Retina (tissue), 1 donor: ENCODE results near the gene REPS2.
"Not testable (repeated sequence)": the region's sequence is repeated elsewhere in the genome, so short reads cannot be mapped to it uniquely, and the experiment has no call there.

Source experiments
- DNase-seq: peaks from one replicate; pipeline ENCODE4 v3.0.0-alpha.2; 2016

The REPS2 gene

GRCh38 chrX:16964976-16965375, 18.5 kb downstream of the REPS2 start:
- not testable (repeated sequence) for DNase-seq

DNA sequence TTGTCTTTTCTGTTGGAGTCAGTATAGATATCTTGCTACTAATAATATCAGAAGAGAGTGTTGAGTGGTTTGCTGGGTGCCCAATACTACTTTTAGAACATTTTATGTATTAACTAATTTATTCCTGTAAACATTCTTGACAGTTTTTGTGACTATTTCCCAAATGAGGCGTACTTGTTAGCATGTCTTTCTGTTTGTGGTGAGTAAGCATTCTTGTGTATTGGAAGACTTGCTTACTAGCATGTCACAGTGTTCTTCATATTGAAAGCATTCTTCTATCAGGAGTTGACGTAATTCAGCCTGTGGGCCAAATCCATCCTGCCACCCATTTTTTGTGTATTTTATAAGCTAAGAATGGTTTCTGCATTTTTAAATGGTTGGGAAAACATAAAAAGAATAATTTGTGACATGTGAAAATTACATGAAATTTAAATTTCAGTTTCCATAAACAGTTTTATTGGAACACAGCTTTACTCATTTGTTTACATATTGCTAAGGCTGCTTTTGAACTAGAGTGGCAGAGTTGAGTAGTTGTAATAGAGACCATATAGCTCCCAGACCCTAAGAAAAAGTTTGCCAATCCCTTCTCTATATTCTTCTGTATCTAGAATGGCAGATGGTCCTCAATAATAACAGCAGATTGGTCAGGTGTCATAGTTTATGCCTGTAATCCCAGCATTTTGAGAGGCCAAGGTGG, 20.4 kb downstream of the REPS2 start:
- no peak for DNase-seq

GRCh38 chrX:16968753-16969152, 22.3 kb downstream of the REPS2 start:
- DNase-seq: not testable (repeated sequence)

DNA sequence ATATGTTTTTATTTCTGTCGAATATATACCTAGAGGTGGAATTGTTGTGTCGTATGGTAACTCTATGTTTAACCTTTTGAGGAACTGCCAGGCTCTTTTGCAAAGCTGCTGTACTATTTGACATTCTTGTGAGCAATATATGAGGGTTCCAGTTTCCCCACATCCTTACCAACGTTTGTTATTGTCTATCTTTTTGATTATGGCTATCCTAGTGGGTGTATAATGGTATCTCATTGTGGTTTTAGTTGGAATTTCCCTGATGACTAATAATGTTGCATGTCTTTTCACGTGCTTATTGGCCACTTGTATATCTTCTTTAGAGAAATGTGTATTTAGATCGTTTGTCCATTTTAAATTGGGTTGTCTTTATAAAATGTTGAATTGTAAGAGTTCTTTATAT, 24.5 kb downstream of the REPS2 start:
- no peak for DNase-seq

GRCh38 chrX:16971694-16972093, 25.2 kb downstream of the REPS2 start:
- no peak for DNase-seq

DNA sequence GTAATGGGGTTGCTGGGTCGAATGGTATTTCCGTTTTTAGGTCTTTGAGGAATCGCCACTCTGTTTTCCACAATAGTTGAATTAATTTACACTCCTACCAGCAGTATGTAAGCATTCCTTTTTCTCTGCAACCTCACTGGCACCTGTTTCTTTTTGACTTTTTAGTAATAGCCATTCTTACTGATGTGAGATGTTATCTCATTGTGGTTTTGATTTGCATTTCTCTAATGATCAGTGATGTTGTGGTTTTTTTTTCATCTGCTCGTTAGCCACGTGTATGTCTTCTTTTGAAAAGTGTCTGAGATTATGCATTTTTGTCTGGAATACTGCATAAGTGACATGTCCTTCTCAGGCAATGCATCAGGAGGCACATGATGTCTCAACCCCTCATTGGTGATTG, 28.8 kb downstream of the REPS2 start:
- no peak for DNase-seq

GRCh38 chrX:16977771-16978170, 31.3 kb downstream of the REPS2 start:
- no peak for DNase-seq

DNA sequence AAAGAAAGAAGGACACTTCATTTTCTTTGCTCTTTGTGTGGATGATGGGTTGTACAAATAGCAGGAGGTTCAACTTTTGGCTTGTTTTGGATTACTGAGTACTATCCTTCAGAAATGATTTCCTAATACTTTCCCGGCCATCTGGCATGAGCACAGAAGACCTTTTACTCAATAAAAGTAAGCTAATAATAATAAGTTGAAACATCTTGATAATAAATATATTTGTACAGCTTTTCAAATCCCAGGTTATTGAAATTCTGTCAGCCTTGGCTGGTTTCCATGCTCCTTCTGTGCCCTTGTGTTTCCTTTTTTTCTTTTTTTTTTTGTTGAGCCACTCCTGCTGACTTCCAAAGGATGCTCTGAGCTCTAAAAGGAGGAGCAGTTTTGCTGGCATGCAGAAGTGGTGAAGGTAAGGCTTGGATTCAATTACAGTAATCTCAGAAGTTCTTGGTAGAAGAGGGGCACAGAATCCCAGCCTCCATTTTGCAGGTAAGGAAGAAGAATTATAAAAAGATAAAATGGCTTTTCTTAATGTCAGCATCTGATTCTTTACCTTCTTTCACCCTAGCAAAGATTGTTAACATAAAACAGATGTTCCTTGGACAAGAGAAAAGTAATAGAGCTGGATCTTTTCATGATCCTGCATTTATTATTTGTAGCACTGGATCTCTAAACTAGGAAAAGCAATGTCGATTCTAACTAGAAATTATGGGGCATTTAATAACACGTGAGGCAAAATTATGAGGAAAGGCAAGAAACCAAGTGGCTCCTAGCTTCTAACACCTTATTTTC, 31.9 kb downstream of the REPS2 start:
- DNase-seq: no peak

DNA sequence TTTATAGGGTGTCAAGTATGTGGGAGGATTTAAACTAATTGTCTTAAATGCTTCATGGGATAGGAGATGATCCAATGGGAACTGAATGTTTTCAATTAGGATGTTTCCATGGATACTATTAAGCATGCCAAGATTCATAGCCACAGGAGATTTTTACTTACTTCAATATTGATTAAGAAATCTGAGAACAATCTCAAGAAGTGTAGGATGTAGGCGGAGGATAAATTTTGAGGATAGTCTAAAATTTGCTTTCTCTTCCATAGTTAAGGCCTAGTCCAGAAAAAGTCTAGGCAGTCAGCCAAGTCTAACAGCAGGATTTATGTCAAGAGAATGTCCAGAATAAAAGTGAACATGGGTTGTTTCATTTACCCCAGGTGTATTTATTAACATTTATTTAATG, 32.8 kb downstream of the REPS2 start:
- DNase-seq: no peak

DNA sequence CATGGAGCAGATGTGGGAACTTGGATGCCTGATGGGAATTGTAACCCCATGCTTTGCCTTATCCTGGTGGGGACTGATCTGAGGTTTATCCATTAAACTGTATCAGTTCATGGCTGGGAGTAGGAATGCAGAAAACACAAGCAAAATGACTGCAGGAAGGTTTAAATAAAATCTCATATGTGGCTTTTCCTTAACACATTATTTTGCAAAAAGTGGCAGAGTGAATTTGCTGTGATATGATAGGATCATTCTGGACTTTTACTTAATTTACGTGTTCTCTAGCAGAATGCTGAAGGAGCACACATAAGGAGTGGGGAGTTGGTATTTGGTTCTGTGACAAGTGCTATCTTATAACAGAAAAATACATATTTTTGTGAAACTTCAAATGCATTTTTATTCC, 34.8 kb downstream of the REPS2 start:
- DNase-seq: no peak

GRCh38 chrX:16981980-16982379, 35.5 kb downstream of the REPS2 start:
- no peak for DNase-seq

DNA sequence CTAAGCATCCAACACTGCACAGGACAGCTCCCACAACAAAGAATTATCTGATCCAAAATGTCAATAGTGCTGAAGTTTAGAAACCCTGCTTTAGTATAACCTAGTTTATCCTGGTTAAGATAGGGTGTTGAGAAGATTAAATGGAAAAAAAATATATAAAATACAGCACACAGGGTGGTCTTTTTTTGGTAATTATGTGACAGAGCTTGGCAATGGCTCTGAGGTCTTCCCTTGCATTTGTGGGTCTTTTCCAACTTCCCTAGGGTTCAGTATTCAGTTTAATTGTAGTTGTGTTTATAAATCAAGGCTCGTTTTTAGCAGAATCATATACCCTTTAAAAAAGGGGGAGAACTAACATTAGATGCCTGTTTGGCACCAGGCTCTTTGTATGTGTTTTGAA, 36.6 kb downstream of the REPS2 start:
- DNase-seq: no peak

- no peak for DNase-seq
Measured at GRCh38 chrX:16985286-16985685, 38.8 kb downstream of the REPS2 start.

GRCh38 chrX:16986169-16986568, 39.7 kb downstream of the REPS2 start:
- no peak for DNase-seq

DNA sequence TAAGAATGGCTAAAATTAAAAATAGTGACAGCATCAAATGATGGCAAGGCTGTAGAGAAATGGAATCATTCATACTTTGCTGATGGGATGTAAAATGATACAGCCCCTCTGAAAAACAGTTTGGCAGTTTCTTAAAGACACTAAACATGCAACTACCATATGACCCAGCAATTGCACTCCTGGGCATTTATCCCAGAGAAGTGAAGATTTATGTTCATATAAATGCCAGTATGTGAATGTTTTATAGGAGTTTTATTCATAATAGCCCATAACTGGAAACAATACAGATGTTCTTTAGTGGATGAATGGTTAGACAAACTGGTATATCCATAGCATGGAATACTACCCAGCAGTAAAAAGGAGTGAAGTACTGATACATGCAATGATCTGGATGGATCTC, 43.3 kb downstream of the REPS2 start:
- DNase-seq: no peak

DNA sequence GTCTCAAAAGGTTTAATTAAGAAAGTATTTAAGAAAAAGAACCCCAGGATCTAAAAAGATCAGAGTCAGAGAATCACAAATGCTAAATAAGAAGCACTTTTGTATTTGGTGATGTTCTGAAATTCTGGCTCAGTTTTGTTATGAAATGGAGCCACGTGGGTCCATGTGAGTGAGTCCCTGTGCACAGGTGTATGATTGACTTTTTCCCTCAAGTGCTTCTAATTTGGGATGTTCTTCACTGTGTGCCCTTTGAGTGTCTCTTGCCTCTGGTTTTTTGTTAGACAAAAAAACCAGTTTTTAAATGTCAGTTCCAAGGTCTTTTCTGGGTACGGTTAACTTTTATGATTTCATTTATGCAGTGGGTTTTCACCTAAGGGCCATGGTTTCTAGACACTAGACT, 44.4 kb downstream of the REPS2 start:
- no peak for DNase-seq

GRCh38 chrX:16992445-16992844, 46.0 kb downstream of the REPS2 start:
- no peak for DNase-seq

- no peak for DNase-seq
Measured at GRCh38 chrX:16992951-16993350, 46.5 kb downstream of the REPS2 start.

GRCh38 chrX:16993791-16994318, 47.4 kb downstream of the REPS2 start:
- no peak for DNase-seq

- DNase-seq: no peak
Measured at GRCh38 chrX:16994736-16995135, 48.3 kb downstream of the REPS2 start.

GRCh38 chrX:16997313-16997712, 50.9 kb downstream of the REPS2 start:
- DNase-seq: no peak

- DNase-seq: no peak
Measured at GRCh38 chrX:16999275-16999674, 52.8 kb downstream of the REPS2 start.

DNA sequence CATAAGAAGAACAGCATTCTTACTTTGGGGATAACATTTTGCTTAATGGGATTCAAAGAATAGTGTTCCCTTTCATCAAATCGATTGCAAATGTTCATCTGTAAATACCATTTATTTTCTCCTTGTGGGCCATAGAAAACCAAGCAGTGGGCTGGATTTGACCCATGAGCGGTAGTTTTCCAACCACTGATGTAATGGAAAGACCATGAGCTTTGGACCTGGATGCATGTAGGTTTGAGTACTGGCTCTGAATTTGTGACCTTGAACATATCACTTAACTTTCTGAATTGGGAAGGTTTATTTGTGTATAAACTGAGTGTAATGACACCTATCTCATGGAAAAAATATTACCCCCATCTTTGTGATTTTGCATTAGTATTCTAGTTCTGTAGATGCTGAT, 54.3 kb downstream of the REPS2 start:
- DNase-seq: no peak

- no peak for DNase-seq
Measured at GRCh38 chrX:17005712-17006368, 59.4 kb downstream of the REPS2 start.
